Thoracic aorta (tissue), 2 donors: ENCODE data around the gene UROC1. TPM values are rescaled to one million over a fixed set of nuclear protein-coding genes. Genes with fewer than 3 reads are reported as not detected.

Source experiments
- ATAC-seq: fragments of 150-250 bp; one replicate; pipeline ENCODE4 v1.8.0; 2017; ENCODE audit warnings: low read depth; ENCODE audit not compliant: insufficient number of reproducible peaks, low FRiP score
- DNase-seq: peaks from one replicate; pipeline ENCODE4 v3.0.0-alpha.2; 2020; ENCODE audit warnings: low spot score
- H3K27ac ChIP-seq, 2 donors: fragments of 200-600 bp; sonication (generic); 1 replicate in 1 of 2; 2 replicates in 1 of 2; pipeline ENCODE4 v1.5.1; 2016; ENCODE audit warnings: mild to moderate bottlenecking in 2 of 2, moderate library complexity in 2 of 2
- H3K27me3 ChIP-seq: fragments of 200-600 bp; sonication (generic); replicated peaks from 2 replicates; pipeline ENCODE4 v1.6.0; 2016; ENCODE audit warnings: mild to moderate bottlenecking; ENCODE audit not compliant: insufficient read depth
- H3K36me3 ChIP-seq: fragments of 200-600 bp; sonication (generic); one replicate; pipeline ENCODE4 v1.5.1; 2016
- H3K4me1 ChIP-seq, 2 donors: fragments of 200-600 bp; sonication (generic); 1 replicate in 1 of 2; 2 replicates in 1 of 2; pipeline versions ENCODE4 v1.5.1 to v1.6.0; 2016; ENCODE audit warnings: low read depth in 2 of 2, mild to moderate bottlenecking in 1 of 2; ENCODE audit not compliant: control insufficient read depth in 1 of 2
- H3K4me3 ChIP-seq: fragments of 200-600 bp; sonication (generic); 2 replicates; pipeline ENCODE4 v1.5.1; 2016; ENCODE audit warnings: mild to moderate bottlenecking
- H3K9me3 ChIP-seq: fragments of 200-600 bp; sonication (generic); 2 replicates; pipeline ENCODE4 v1.5.1; 2016
- total RNA-seq, 2 donors: library from RNA; depleted of rRNA; stranded (reverse); fragments of >200 nt; gene quantifications; one replicate each; pipeline versions ENCODE4 v1.1.0 to v1.2.3, GENCODE V29; 2016
- TF ChIP-seq, protein P1 (sequence below): fragments of 200-600 bp; sonication (generic); IDR thresholded peaks from one replicate; pipeline ENCODE4 v1.5.1; 2019; ENCODE audit warnings: antibody characterized with exemption

Gene UROC1
- total RNA-seq, 2 donors from 2014 or later, result not detected

GRCh38 chr3:126450219-126450618 is 67.4 kb downstream of the UROC1 start:
- DNase-seq, result no peak
- Histone ChIP-seq H3K4me1 (no peaks in the 10 kb centered on the region), H3K4me3 (no peak overlapping the region), H3K27me3 (no peaks in the 10 kb centered on the region), H3K36me3 (peaks cover 26% of the 10 kb centered on the region), H3K27ac (no peak overlapping the region), H3K9me3 (no peaks in the 10 kb centered on the region)
- no peak for ATAC-seq
- TF ChIP-seq, protein P1, sequence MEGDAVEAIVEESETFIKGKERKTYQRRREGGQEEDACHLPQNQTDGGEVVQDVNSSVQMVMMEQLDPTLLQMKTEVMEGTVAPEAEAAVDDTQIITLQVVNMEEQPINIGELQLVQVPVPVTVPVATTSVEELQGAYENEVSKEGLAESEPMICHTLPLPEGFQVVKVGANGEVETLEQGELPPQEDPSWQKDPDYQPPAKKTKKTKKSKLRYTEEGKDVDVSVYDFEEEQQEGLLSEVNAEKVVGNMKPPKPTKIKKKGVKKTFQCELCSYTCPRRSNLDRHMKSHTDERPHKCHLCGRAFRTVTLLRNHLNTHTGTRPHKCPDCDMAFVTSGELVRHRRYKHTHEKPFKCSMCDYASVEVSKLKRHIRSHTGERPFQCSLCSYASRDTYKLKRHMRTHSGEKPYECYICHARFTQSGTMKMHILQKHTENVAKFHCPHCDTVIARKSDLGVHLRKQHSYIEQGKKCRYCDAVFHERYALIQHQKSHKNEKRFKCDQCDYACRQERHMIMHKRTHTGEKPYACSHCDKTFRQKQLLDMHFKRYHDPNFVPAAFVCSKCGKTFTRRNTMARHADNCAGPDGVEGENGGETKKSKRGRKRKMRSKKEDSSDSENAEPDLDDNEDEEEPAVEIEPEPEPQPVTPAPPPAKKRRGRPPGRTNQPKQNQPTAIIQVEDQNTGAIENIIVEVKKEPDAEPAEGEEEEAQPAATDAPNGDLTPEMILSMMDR, result no peak

GRCh38 chr3:126449621-126450051 is 67.9 kb downstream of the UROC1 start:
- H3K36me3 ChIP-seq, result peaks cover 26% of the 10 kb centered on the region
- H3K27me3 ChIP-seq, result no peaks in the 10 kb centered on the region
- no peak for DNase-seq

DNA sequence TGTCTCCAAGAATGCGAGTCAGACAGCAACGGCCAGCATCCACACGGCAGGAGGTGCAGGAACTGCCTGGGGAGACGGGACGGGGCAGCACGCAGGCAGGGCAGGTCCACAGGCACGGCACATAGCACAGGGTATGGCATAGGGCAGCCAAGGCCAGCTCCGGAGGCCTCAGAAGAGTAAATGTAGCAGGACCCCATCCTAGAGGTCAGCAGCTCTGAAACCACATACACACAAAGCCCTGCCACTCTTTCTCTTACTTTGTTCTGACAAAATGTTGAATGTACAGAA is 68.7 kb downstream of the UROC1 start:
- Histone ChIP-seq H3K4me3 (no peak overlapping the region), H3K4me1 (no peaks in the 10 kb centered on the region), H3K9me3 (no peaks in the 10 kb centered on the region), H3K27ac (no peak overlapping the region), H3K27me3 (no peaks in the 10 kb centered on the region), H3K36me3 (peaks cover 26% of the 10 kb centered on the region)
- TF ChIP-seq, protein P1, result no peak
- DNase-seq, result no peak
- no peak for ATAC-seq

More at GRCh38 chr3:126449621-126450051, 67.9 kb downstream of the UROC1 start:
- no peaks in the 10 kb centered on the region for H3K4me1 ChIP-seq
- H3K27ac ChIP-seq, result no peak overlapping the region
- H3K4me3 ChIP-seq, result no peak overlapping the region
- TF ChIP-seq, protein P1, result no peak
- no peak for ATAC-seq
- H3K9me3 ChIP-seq, result no peaks in the 10 kb centered on the region

- Histone ChIP-seq H3K9me3 (no peaks in the 10 kb centered on the region), H3K4me1 (no peaks in the 10 kb centered on the region), H3K36me3 (peaks cover 26% of the 10 kb centered on the region), H3K27me3 (no peaks in the 10 kb centered on the region), H3K27ac (no peak overlapping the region), H3K4me3 (no peak overlapping the region)
- ATAC-seq, result no peak
- no peak for DNase-seq
- TF ChIP-seq, protein P1, result no peak
These were observed 69.3 kb downstream of the UROC1 start for GRCh38 chr3:126448136-126448892.

DNA sequence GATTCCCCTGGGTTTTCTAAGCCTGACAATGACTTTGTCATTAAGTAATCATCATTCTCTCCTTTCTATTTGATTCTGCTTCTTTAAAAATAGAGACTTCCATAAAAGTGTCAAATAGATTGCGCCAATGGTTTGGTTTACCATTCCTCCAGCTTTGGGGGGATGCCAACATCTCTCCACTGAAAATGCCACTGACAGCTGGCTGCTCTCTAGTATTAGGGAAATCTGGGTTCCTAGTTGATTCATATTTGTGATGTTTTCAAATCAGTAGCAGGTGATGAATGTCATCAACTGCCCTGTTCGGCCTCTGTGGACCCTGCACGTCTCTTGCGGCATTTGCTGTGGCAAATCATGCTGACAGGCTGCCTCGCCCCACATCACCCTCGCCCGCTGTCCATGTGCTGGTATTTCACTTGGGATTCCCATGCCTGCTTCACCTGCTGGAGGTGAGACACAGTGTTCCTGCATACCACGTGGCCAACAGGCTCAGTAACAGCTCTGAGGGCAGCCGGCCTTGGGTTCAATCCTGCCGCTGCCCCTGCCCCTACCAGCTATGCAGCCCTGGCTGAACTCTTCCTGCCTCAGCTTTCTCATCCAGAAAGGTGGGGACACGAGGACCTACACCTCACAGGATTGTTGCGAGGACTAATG is 70.0 kb downstream of the UROC1 start:
- peaks cover 19% of the 10 kb centered on the region for H3K36me3 ChIP-seq
- no peak overlapping the region for H3K4me3 ChIP-seq
- no peak overlapping the region for H3K27ac ChIP-seq
- DNase-seq (no peak), ATAC-seq (no peak)
- no peaks in the 10 kb centered on the region for H3K27me3 ChIP-seq
- no peaks in the 10 kb centered on the region for H3K9me3 ChIP-seq
- no peaks in the 10 kb centered on the region for H3K4me1 ChIP-seq
- TF ChIP-seq, protein P1, result no peak
